ENCODE measurements around the gene RPL7L1. TPM values are rescaled to one million over a fixed set of nuclear protein-coding genes. Genes with fewer than 3 reads are reported as not detected.

RPL7L1 gene
- 140 and 147 TPM in 2 replicates for total RNA-seq (2014; rRNA removed; shearing (Covaris generic))

DNA sequence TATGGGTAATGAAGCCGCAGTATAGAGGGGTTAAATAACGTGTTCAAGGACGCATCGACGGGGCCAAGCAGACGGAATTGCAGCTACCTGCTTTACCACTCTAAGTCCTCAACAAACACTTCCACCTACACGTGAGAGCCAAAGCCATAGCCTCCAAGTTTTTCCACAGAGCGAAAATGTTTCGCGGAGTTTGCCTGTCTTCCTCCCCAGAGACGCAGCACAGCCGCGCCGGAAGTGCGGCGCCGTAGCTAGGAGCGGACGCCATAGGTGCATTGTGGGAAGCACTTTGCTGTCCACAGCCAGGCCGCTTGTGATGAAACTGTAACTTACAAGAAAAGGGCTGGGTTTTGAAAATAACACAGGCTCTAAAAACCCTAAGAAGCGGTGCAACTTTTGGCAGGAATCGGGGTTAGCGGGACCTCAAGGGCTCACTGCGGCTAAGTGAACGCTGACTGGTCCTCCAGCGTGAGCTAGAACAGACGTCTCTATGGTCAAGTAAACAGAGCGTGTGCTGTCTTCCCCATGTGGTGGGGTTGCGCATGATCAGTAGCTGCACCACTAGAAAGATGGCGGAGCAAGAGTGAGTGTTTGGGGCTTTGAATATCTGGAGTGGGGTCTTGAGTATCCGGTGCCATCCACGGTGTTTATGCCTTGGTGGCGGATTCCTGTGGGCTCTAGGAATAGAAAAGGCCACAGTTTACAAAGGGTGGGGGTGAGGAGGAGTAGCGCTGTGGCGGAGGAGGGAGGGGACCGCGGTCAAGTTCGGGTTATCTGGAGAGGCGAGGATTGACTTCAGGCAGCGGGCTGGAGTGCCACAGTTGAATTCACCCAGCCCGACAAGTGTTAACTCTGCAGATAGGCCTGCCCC lies at the start of gene RPL7L1:
Gene RPL7L1, plus strand, starts transcription at position 245 of the 868 bp plus-strand sequence. Its CDS starts 295 bp downstream, at position 540.
- Histone ChIP-seq H3K27ac (peak within 1 kb of the TSS; percentile 87), H3K9me3 (replicated peaks) (no peaks in the 10 kb centered on the region), H3K27me3 (no peaks in the 10 kb centered on the region), H3K4me3 (peak within 1 kb of the TSS; percentile 76), H3K36me3 (peaks cover 35% of the 10 kb centered on the region), H3K4me1 (no peaks in the 10 kb centered on the region)
- DNase-seq: peak; percentile 91 to 94

DNA sequence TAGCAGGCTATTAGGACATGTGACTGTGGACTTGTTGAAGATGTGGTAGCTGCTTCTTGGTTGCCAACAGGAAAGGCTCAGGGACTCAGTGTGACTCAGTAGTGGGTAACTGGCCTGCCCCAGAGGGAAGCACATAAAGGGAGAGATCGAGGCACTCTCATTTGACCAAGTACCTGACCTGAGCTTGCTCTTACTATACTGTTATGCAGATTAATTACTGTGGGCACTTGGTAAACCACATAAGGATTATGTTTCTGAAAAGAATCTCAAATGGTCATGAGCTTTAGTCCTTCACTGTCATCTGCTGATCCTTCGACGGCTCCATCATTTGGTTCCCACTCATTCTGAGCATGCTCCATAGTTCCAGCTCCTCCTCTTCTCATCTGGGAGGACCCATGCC lies 48.2 kb upstream of the RPL7L1 start:
- Histone ChIP-seq H3K4me3 (no peak overlapping the region), H3K4me1 (no peaks in the 10 kb centered on the region), H3K9me3 (replicated peaks) (no peaks in the 10 kb centered on the region), H3K27me3 (no peaks in the 10 kb centered on the region), H3K27ac (no peak overlapping the region), H3K36me3 (peaks cover 9% of the 10 kb centered on the region; the same call in 1 of the 2 replicates)
- DNase-seq: no peak

DNA sequence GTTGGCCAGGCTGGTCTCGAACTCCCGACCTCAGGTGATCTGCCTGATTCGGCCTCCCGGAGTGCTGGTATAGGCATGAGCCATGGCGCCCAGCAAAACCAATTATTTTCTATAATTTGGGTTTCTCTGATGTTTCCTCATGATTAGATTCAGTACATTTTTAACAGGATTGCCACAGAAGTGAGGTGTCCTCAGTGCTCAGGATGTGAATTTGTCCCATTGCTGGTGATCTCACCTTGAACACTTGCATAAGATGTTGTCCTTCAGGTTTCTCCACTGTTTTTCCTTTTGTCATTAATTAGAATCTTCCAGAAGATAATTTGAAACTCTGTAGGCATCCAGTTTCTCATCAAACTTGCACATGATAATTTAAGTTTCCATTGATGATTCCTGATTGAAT lies 45.4 kb upstream of the RPL7L1 start:
- H3K4me3 ChIP-seq: no peak overlapping the region
- H3K36me3 ChIP-seq: peaks cover 4% of the 10 kb centered on the region; the same call in 1 of the 2 replicates
- no peak overlapping the region for H3K27ac ChIP-seq
- H3K27me3 ChIP-seq: no peaks in the 10 kb centered on the region
- H3K4me1 ChIP-seq: no peaks in the 10 kb centered on the region
- no peaks in the 10 kb centered on the region for H3K9me3 ChIP-seq (replicated peaks)
- no peak for DNase-seq

DNA sequence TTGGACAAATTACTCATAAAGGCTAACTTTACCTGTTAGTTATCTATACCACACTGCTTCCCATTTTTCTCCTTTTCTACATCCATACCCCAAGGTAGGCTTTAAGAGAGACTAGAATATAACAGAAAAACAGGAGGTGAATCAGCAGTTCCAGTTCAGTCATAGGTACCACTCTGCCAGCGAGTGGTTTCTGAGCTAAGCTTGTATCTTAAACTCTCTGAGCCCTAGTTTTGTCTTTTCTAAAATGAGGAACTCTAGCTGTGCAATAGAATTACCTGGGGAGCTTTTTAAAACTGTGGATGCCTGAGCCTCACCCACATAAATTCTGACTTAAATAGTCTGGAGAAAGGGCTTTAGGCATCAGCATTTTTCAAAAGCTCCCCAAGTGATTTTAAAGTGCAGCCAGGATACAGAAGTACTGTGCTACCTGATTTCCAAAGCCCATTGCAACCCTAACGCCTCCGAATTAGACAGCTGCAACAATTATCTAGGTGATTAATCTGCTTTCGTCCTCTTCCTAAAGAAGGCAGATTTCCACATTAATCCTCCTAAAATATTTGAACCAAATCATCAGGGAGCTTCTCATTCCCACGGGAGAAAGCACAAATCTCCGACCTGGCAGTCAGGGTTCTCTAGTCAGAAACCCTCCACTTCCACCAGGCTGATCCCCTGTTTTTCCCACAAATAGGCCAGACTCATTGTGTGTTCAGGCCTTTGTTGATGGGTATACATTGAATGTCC lies 37.4 kb upstream of the RPL7L1 start:
- no peak overlapping the region for H3K4me3 ChIP-seq
- H3K36me3 ChIP-seq: no peaks in the 10 kb centered on the region
- 0 out of 2 replicates have a peak overlapping the region, but pooled peaks have one; percentile 8 for H3K27ac ChIP-seq
- no peaks in the 10 kb centered on the region for H3K27me3 ChIP-seq
- peaks cover 17% of the 10 kb centered on the region for H3K4me1 ChIP-seq
- DNase-seq: peak in 1 of 2 experiments; percentile 36
- no peaks in the 10 kb centered on the region for H3K9me3 ChIP-seq (replicated peaks)

DNA sequence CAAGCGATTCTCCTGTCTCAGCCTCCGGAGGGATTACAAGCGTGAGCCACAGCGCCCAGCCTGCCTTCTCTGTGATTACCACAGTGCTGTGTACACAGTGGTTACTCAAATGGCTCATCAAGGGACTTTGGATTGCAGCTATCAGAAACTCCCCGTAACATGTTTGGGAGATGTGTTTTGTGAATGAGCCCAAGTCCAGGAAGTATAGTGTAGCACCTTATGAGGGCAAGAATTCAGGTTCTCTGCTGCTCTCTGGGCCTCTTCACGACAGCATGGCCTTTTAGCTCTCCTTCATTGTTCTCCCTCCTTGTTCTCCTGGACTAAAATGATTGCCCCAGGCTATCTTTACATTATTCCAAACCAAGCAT lies 34.1 kb upstream of the RPL7L1 start:
- H3K36me3 ChIP-seq: no peaks in the 10 kb centered on the region
- peak overlapping the region; percentile 65 for H3K27ac ChIP-seq
- H3K4me3 ChIP-seq: no peak overlapping the region
- peak; percentile 13 to 61 for DNase-seq
- H3K27me3 ChIP-seq: no peaks in the 10 kb centered on the region
- H3K9me3 ChIP-seq (replicated peaks): no peaks in the 10 kb centered on the region
- H3K4me1 ChIP-seq: peaks cover 17% of the 10 kb centered on the region

DNA sequence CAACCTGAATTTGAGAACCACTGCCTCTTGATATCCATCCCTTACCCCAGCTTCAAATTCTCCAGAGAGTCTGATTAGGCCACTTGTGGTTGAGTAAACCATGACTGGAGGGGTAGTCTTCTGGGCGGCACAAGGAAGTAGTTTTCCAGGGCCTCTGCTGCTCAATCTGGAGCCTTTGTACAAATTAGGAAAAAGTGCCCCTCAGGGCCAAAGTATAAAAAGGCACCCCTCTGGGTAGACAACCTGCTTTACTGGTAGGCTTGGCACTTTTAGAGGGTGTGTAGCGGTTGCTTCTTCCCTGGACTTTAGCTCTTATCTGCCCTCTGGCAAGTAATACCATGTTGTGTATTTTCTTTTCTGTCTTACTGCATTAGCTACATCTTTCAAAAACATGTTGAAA lies 32.9 kb upstream of the RPL7L1 start:
- H3K4me3 ChIP-seq: no peak overlapping the region
- no peak for DNase-seq
- H3K27ac ChIP-seq: no peak overlapping the region
- no peaks in the 10 kb centered on the region for H3K36me3 ChIP-seq
- peaks cover 17% of the 10 kb centered on the region for H3K4me1 ChIP-seq
- H3K27me3 ChIP-seq: no peaks in the 10 kb centered on the region
- H3K9me3 ChIP-seq (replicated peaks): no peaks in the 10 kb centered on the region

DNA sequence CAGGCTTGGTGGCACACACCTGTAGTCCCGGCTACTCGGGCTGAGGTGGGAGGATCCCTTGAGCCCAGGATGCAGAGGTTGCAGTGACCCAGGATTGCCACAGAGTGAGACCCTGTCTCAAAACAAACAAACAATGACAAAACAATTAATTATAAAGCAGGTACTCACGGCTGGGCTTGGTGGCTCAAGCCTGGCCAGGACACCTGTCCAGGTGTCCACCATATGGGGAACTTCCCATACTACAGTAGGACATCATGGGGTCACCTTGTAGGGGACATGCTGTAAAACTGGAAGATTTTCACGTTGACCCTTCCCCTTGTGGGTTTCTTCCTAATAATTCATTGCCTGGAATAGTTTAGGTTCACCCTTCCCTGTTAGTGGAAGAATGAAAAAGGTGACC lies 30.7 kb upstream of the RPL7L1 start:
- no peaks in the 10 kb centered on the region for H3K27me3 ChIP-seq
- DNase-seq: no peak
- H3K27ac ChIP-seq: no peak overlapping the region
- no peaks in the 10 kb centered on the region for H3K36me3 ChIP-seq
- H3K4me3 ChIP-seq: no peak overlapping the region
- H3K4me1 ChIP-seq: peaks cover 8% of the 10 kb centered on the region
- H3K9me3 ChIP-seq (replicated peaks): no peaks in the 10 kb centered on the region

DNA sequence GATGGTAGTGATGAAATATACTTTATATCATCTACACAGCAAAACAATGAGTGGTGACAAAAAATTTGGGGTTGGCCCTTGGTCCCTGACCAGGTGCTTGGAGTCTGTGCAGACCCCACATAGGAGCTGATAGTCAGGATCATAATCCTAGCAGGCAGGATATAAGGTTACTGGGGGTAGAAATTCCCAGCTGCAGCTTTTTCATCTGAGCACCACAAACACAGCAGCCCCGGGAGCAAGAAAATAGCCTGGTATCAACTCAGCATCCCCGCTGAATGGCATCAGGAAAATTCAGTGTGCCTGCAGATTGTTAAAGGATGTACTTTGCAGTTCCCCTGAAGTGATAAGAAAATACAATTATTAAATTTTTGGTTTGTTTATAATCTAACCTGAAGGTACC lies 27.8 kb upstream of the RPL7L1 start:
- Histone ChIP-seq H3K36me3 (no peaks in the 10 kb centered on the region), H3K4me1 (no peaks in the 10 kb centered on the region), H3K27ac (no peak overlapping the region), H3K27me3 (no peaks in the 10 kb centered on the region), H3K9me3 (replicated peaks) (no peaks in the 10 kb centered on the region), H3K4me3 (no peak overlapping the region)
- no peak for DNase-seq

DNA sequence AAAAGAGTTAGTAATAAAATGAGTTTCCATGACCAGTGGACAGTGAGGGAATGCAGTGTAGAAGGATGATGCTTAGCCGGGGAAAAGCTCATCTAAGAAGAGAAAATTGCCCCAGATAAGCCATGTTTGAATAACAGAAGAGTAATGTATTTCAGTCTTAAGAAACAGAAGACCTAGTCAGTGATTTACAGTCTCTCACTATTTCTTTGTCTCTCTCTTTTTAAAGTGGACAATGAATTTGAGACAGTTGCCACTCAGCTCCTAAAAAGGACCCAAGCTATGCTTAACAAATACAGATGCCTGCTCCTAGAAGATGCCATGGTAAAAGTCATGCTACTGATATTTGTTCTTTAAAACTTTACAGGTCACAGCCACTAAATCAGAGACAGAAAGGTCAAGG lies 19.4 kb upstream of the RPL7L1 start:
- Histone ChIP-seq H3K36me3 (peaks cover 10% of the 10 kb centered on the region), H3K9me3 (replicated peaks) (no peaks in the 10 kb centered on the region), H3K27me3 (no peaks in the 10 kb centered on the region), H3K27ac (no peak overlapping the region), H3K4me3 (no peak overlapping the region), H3K4me1 (no peaks in the 10 kb centered on the region)
- no peak for DNase-seq

DNA sequence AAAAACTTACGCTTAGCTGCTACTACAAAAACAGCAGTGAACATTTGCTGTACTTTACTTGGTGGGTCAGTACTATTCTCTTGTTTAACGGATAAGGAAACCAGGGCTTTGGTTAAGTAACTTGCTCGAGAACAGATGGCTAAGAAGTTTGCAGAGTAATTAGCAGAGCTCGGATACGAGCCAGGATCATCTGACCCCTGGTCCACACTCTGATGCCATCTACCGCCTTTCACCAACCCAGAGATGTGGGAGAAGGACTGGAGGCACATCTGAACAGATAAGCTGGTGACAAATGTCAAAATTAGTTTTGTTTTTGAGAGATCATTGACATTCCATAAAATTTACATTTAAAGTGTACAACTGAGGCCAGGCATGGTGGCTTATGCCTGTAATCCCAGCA lies 18.9 kb upstream of the RPL7L1 start:
- Histone ChIP-seq H3K27ac (no peak overlapping the region), H3K36me3 (peaks cover 10% of the 10 kb centered on the region), H3K4me1 (no peaks in the 10 kb centered on the region), H3K9me3 (replicated peaks) (no peaks in the 10 kb centered on the region), H3K27me3 (no peaks in the 10 kb centered on the region), H3K4me3 (no peak overlapping the region)
- DNase-seq: no peak

DNA sequence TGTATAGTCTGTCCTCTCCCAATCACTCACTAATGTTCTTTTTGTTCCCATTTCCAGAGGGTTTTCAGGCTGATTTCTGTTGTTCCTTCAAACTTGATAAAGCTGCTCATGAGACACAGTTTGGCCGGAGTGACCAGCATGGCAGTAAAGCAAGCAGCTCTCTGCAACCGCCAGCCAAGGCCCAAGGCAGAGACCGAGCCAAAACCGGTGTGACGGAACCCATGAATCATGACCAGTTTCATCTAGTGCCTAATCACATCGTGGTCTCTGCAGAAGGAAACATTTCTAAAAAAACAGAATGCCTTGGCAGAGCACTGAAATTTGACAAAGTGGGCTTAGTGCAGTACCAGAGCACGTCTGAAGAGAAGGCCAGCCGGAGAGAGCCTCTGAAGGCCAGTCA lies 14.8 kb upstream of the RPL7L1 start:
- no peaks in the 10 kb centered on the region for H3K9me3 ChIP-seq (replicated peaks)
- no peak for DNase-seq
- H3K4me1 ChIP-seq: no peaks in the 10 kb centered on the region
- H3K36me3 ChIP-seq: peaks cover 9% of the 10 kb centered on the region
- H3K4me3 ChIP-seq: no peak overlapping the region
- H3K27me3 ChIP-seq: no peaks in the 10 kb centered on the region
- H3K27ac ChIP-seq: no peak overlapping the region

DNA sequence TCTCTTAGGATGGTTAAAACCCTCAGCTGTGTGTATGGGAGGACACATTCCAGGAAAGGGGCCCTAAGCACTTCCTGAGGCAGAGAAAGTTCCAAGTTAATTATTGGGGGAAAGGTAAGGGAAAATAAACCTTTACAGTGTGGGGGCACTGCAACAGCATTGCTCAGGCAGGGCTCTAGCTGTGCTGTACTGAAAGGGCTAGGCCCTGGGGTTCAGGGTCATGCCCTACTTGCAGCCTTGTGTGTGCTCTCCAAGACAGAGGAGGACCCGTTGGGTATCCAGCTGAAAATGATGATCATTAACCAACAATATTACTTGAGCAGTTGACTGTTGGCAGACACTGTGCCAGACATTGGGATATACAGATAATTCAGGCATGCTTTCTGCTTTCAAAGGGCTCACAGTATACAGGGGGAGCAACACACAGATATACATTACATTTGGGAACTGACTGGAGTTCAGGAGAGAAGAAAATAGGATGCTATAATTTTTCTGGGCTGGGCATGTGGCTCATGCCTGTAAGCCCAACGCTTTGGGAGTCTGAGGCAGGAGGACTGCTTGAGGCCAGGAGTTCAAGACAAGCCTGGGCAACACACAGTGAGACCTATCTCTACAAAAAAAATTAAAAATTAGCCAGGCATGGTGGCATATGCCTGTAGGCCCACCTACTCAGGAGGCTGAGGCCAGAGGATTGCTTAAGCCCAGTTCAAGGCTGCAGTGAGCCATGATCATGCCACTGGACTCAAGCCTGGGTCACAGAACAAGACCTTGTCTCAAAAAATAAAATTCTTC lies 9.1 kb upstream of the RPL7L1 start:
- Histone ChIP-seq H3K4me1 (no peaks in the 10 kb centered on the region), H3K9me3 (replicated peaks) (no peaks in the 10 kb centered on the region), H3K27ac (no peak overlapping the region), H3K36me3 (peaks cover 3% of the 10 kb centered on the region; the same call in 1 of the 2 replicates), H3K4me3 (no peak overlapping the region), H3K27me3 (no peaks in the 10 kb centered on the region)
- no peak for DNase-seq

DNA sequence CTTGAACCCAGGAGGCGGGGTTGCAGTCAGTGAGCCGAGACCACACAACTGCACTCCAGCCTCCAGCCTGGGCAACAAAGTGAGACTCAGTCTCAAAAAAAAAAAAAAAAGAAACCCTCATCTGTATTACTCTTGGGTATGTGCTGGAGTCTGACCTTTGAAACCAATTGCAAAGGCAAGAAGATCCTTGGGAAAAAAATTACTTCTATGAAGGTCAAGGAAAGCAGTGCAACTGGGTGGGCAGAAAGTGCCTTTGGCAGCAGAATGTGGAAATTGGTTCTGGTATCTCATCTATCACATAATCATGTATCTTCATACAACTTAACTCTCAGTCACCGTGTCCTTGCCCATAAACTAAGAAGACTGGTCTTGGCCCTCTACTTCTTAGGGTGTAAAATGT lies 7.7 kb upstream of the RPL7L1 start:
- no peaks in the 10 kb centered on the region for H3K27me3 ChIP-seq
- H3K4me1 ChIP-seq: no peaks in the 10 kb centered on the region
- no peak overlapping the region for H3K27ac ChIP-seq
- no peak for DNase-seq
- no peak overlapping the region for H3K4me3 ChIP-seq
- H3K9me3 ChIP-seq (replicated peaks): no peaks in the 10 kb centered on the region
- peaks cover 3% of the 10 kb centered on the region; the same call in 1 of the 2 replicates for H3K36me3 ChIP-seq

DNA sequence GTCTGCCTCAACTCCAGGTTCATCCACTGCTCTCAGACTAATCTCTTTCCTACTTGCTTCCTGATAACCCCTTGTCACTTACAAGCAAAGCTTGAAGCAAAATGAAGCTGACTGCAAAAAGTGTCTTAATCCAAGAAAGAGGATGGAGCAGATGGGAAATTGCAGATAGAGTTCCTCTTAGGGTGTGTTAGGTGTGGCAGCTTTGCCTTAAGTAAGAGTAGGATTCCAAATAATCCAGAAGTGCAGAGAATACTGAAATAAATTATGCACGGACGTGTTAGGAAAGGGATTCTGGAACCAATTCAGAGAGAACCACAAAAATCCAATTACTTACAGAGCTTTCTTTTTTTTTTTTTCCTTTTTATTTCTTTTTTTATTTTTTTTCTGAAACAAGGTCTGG lies 6.1 kb upstream of the RPL7L1 start:
- Histone ChIP-seq H3K9me3 (replicated peaks) (no peaks in the 10 kb centered on the region), H3K36me3 (no peaks in the 10 kb centered on the region), H3K4me1 (no peaks in the 10 kb centered on the region), H3K4me3 (no peak overlapping the region), H3K27me3 (no peaks in the 10 kb centered on the region), H3K27ac (no peak overlapping the region)
- no peak for DNase-seq

DNA sequence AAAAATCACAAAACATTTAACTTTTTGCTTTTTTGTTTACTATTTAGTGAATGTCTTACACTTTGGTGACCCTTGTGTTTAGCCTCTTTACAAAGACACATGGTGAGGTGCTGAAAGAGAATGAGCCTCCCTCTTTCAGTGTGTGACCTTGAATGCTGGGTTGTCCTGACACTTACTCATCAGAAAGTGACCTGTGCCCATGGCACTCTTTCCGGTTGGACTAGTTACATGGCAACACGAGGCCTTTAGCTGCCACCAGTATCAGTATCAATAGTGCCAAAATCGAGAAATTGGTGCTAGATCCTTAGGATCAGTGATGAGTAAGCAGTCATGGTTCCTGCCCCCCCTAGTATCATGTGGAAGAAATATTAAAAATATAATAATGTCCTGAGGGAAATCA lies 1.7 kb upstream of the RPL7L1 start:
- no peak overlapping the region for H3K27ac ChIP-seq
- no peaks in the 10 kb centered on the region for H3K4me1 ChIP-seq
- no peaks in the 10 kb centered on the region for H3K9me3 ChIP-seq (replicated peaks)
- no peaks in the 10 kb centered on the region for H3K27me3 ChIP-seq
- peaks cover 17% of the 10 kb centered on the region for H3K36me3 ChIP-seq
- DNase-seq: no peak
- H3K4me3 ChIP-seq: no peak overlapping the region
